Measurements from ENCODE around the gene NEK11.
A peak's percentile ranks its signal among the peaks of the same experiment; 100 is the strongest.

Gene NEK11, protein sequence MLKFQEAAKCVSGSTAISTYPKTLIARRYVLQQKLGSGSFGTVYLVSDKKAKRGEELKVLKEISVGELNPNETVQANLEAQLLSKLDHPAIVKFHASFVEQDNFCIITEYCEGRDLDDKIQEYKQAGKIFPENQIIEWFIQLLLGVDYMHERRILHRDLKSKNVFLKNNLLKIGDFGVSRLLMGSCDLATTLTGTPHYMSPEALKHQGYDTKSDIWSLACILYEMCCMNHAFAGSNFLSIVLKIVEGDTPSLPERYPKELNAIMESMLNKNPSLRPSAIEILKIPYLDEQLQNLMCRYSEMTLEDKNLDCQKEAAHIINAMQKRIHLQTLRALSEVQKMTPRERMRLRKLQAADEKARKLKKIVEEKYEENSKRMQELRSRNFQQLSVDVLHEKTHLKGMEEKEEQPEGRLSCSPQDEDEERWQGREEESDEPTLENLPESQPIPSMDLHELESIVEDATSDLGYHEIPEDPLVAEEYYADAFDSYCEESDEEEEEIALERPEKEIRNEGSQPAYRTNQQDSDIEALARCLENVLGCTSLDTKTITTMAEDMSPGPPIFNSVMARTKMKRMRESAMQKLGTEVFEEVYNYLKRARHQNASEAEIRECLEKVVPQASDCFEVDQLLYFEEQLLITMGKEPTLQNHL
- long read RNA-seq, donor 1, partial matches to known transcripts = 8 of 8 reads
- long read RNA-seq, donor 1, other reads (novel, unspliced or antisense) = 0 of 8 reads
- long read RNA-seq, donor 2 = 0 reads
- long read RNA-seq, donor 3, partial matches to known transcripts = 5 of 7 reads
- long read RNA-seq, donor 3, other reads (novel, unspliced or antisense) = 0 of 7 reads
- long read RNA-seq, donor 4, partial matches to known transcripts = 11 of 14 reads
- long read RNA-seq, donor 4, other reads (novel, unspliced or antisense) = 0 of 14 reads
- long read RNA-seq, donor 5, partial matches to known transcripts = 8 of 8 reads
- long read RNA-seq, donor 5, other reads (novel, unspliced or antisense) = 0 of 8 reads
- long read RNA-seq, donor 6, partial matches to known transcripts = 7 of 7 reads
- long read RNA-seq, donor 6, other reads (novel, unspliced or antisense) = 0 of 7 reads
- long read RNA-seq, donor 7, partial matches to known transcripts = 8 of 8 reads
- long read RNA-seq, donor 7, other reads (novel, unspliced or antisense) = 0 of 8 reads
- long read RNA-seq, donor 8, partial matches to known transcripts = 0 of 1 reads
- long read RNA-seq, donor 8, other reads (novel, unspliced or antisense) = 0 of 1 reads

- peak; percentile 92 for DNase-seq
These were observed at the start of gene NEK11, which contains the start of gene ASTE1 for GRCh38 chr3:131026321-131027151. TSS of gene NEK11 (plus strand) at chr3:131026877. CDS start at chr3:131029709, 2,832 bp downstream. TSS of gene ASTE1 (minus strand) at chr3:131026825. CDS start at chr3:131025306, 1,519 bp downstream.

GRCh38 chr3:130979117-130979516 is 47.6 kb upstream of the NEK11 start:
- no peak for DNase-seq

- no peak for DNase-seq
These were observed 45.2 kb upstream of the NEK11 start for GRCh38 chr3:130981469-130981868.

DNA sequence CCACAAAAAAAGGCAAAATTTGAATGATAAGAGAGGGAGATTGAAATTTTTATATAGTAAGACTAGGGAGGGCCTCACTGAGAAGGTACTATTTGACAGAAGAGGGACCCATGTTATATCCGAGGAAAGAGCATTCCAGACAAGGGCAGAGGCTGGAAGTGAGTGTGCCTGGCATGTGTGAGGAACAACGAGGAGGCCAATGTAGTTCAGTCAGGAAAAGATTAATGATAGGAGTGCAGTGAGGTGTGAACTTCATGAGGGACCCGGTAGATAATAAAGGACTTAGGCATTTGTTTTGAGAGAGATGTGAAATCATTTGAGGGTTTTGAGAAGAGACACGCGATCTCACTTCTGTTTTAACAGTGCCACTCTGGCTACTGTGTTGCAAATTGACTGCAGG is 36.4 kb upstream of the NEK11 start:
- DNase-seq = no peak

DNA sequence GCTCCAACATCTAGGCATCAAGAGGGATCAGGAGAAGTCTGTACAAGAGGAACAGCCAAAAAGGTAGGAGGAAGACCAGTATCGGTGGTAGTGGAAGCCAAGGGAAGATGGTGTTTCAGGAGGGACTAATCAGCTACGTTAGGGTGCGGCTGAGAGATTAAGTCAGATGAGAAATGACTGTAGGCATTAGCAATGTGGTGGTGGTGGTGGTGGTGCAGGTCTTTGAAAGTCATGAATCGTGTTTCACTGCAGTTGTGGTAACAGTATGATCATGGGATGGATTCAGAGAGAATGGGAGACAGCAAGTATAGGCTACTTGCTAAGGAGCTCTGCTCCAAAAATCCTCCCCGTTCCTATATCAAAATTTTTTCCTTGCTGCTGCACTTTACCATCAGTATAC is 35.6 kb upstream of the NEK11 start:
- DNase-seq = no peak

DNA sequence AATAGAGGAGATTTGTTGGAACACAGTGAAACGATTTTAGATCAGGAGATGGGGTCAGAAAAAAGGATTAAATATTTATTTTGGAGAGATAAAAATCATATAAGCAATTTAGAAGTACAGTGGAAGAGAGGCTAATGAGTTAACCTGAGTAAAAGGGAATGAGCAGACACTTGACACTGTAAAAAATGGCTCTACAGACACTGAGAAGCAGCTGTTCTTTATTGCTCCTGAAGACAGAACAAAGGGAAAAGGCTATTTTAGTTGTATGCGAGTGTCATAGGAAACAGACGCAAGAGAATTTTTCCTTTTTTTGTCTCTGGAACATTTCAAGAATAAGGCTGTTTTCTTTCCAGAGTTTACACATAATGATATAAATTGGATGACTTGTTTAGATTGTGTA is 34.3 kb upstream of the NEK11 start:
- DNase-seq = no peak

GRCh38 chr3:130997289-130997688 is 29.4 kb upstream of the NEK11 start:
- DNase-seq = no peak

DNA sequence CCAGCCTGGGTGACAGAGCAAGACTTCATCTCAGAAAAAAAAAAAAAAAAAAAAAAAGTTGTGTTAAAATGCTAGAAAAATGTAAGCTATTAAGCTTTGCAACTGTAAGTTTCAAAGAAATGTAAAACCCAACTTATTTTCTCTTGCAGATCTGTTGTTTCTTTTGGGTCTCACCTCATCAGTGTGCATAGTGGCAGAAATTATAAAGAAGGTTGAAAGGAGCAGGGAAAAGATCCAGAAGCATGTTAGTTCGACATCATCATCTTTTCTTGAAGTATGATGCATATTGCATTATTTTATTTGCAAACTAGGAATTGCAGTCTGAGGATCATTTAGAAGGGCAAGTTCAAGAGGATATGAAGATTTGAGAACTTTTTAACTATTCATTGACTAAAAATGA is 25.6 kb upstream of the NEK11 start:
- DNase-seq = no peak

GRCh38 chr3:131004603-131005002 is 22.1 kb upstream of the NEK11 start:
- DNase-seq = no peak

- DNase-seq = no peak
These were observed 19.4 kb upstream of the NEK11 start for GRCh38 chr3:131007256-131007655.

- DNase-seq = no peak
These were observed 18.9 kb upstream of the NEK11 start for GRCh38 chr3:131007782-131008181.

DNA sequence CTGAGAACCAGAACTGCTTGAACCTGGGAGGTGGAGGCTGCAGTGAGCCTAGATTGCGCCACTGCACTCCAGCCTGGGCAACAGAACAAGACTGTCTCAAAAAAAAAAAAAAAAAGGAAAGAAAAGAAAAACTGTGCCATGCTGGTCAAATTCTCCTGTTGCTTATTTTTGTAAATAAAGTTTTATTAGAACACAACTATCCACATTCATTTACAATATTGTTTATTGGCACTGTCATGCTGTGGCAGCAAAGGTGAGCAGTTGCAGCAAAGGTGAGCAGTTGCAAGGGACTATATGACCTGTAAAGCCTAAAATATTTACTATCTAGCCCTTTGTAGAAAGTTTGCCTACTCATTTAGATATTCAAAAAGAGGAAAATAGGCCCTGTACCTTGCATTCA is 18.4 kb upstream of the NEK11 start:
- DNase-seq = no peak

- DNase-seq = no peak
These were observed 17.0 kb upstream of the NEK11 start for GRCh38 chr3:131009698-131010097.

GRCh38 chr3:131018970-131019369 is 7.7 kb upstream of the NEK11 start:
- DNase-seq = no peak

DNA sequence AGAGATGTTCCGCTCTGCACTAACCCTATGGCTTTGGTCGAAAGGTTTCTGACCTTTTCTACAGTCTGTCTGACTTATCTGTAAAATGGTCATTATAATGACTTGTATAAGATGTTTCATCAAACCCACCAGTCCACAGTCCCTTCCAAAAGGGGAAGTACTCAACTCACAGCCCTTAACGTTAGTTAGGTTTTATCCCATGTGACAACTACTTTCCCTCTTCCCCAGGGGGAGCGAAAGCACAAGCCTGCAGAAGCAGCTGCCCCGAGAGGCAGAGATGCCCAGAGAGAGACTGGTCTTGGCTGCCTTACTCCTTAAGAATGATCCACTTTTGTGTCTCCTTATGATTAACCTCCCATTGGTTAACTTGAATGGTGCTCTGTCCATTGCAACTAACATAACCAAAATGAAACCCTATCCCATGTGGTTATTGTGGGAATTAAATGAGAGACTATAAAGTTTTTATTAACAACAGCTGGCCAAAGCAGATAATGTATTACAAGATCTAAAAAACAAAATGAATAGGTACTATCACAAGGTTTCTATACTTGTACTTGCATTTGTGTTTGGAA is 6.5 kb upstream of the NEK11 start:
- no peak for DNase-seq

- DNase-seq = no peak
These were observed 1.1 kb upstream of the NEK11 start for GRCh38 chr3:131025539-131025938.

DNA sequence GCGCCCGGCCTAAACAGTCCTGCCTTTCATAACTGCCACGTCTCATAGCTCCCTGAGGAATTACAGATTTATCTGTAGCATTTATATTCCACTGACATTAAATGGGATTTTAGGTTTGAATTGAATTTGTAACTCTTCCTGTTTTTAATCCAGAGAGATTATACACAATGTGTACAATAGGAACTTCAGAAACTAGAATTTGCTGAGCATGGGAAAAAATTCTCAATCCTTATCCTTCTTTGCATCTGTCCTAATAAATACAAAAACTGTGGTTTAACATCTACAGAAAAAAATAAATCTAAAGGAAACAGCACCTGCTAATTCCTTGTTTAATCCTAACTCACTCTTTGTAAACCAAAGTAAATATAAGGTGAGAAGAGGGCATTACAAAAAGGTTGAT is 2.2 kb downstream of the NEK11 start:
- no peak for DNase-seq

- DNase-seq = no peak
These were observed 5.0 kb downstream of the NEK11 start for GRCh38 chr3:131031660-131032059.

DNA sequence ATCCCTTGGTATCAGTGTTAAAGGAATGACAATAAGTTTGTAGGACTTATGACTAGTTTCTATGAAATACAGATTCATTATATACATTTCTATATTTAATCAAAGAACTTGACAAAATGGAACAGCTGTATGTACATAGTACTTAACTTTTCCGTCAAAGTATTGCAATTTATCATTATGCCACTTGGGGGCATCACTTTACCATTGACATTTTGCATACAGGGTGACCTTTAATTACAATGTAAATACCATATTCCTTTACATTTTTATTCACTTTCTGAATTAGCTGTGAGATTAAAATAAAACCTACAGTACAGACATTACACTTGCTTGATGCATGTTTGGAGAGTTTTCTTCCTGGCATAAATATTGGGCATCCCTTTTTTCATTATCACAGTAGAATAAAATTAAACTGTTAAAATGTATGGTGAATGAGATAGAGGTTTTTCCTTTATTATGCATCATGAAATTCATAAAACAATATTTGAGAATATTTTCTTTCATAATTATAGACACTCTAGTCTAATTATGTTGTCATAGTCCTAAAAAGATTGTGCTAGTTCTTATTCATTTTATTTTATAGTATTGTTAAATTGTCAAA is 6.9 kb downstream of the NEK11 start:
- DNase-seq = no peak

- no peak for DNase-seq
These were observed 9.6 kb downstream of the NEK11 start for GRCh38 chr3:131036200-131036816.
